K562 (cell line): ENCODE data around the gene CFAP221.

ENCODE experiments used
- MAFK ChIP-seq: IDR thresholded peaks from 2 replicates; pipeline ENCODE4 v1.6.1; 2011; ENCODE audit warnings: low read length, improper control_type of control experiment
- TEAD1 ChIP-seq, 2 experiments: fragments of 450-650 bp in 1 of 2; sonication (generic) in 1 of 2; formaldehyde crosslinking; IDR thresholded peaks; 2 replicates each; pipeline versions ENCODE4 v1.4.0 to v1.8.0; 2020 to 2022; ENCODE audit warnings: mild to moderate bottlenecking in 2 of 2, missing genetic modification reagents in 1 of 2

GRCh38 chr2:119689218-119689617, 145.0 kb downstream of the CFAP221 start:
- TF ChIP-seq TEAD1 (CRISPR knock-in tag; IDR thresholded peaks at IDR 0.05) (no peak), MAFK (no peak)
